ENCODE data around the gene GPC6.

The GPC6 gene

DNA sequence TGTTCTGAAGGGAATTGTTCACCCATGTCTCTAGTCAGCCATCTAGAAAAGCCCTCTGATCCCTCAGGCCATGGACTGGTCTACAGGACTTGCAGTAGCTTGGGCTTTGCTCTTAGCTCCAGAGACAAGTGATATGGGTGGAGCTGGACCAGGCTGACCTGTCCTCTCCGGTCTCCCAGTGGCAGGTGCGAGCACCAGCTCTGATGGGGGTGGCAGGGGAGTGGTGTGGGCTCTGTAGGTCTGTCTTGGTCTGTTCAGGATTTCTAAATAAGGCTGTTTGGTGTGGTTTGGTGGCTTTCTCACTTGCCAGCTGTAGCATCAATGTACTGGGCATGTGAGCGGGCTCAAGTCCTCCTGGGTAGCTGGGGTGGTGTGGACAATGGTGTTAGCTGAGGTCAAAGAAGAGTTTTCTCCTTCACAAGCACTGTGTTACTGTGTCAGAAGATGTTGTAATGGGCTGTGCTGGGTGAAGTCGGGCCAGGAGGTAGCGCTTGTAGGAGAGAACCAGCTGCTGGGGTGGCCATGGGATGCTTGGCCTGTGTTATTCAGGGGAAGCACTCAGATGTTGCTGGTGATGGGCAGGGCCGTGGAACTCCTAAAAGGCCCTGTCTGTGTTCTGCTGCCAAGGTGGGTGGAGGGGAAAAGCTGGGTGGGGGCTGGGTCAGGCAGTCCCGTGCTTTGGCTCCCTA is 16.9 kb downstream of the GPC6 start:
- TF ChIP-seq, protein P1, sequence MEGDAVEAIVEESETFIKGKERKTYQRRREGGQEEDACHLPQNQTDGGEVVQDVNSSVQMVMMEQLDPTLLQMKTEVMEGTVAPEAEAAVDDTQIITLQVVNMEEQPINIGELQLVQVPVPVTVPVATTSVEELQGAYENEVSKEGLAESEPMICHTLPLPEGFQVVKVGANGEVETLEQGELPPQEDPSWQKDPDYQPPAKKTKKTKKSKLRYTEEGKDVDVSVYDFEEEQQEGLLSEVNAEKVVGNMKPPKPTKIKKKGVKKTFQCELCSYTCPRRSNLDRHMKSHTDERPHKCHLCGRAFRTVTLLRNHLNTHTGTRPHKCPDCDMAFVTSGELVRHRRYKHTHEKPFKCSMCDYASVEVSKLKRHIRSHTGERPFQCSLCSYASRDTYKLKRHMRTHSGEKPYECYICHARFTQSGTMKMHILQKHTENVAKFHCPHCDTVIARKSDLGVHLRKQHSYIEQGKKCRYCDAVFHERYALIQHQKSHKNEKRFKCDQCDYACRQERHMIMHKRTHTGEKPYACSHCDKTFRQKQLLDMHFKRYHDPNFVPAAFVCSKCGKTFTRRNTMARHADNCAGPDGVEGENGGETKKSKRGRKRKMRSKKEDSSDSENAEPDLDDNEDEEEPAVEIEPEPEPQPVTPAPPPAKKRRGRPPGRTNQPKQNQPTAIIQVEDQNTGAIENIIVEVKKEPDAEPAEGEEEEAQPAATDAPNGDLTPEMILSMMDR (conservative IDR thresholded peaks at IDR 0.05), result no peak
- H3K27ac ChIP-seq, result no peak overlapping the region

DNA sequence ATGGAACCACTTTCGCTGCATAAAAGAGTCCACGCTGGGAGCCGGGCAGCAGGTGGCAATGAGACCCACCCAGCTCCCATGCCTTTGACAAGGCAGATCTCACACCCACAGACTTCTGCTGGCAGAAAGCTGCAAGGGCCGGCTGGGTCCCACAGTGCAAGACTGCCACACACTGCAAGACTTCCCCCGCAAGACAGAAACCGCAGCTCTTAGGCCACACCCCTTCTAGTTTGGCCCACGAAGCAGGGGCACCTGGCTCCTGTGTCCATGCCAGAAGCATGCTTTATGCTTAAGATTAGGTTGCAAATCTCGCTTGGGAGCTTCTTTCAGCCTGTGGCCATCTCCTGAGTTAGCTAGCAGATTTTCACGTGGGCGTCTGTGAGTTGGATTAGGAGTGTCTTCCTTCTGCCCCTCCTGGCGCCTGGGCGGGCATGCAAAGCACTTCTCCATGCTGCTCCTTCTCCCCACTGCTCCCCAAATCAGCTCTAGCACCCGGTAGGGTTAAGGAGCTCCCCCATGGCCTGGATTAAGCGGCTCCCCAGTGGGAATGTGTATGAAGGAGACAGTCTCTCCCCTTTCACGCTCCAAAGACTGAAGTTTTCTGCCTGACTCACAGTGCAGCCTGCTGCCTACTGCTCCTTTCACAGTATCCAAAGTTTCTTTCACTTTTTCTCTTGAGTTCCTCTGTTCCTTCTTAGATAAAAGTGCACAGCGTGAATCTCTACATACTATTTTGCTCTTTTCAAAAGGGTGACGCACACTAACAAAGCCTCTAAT is 17.7 kb downstream of the GPC6 start:
- TF ChIP-seq, protein P1 (conservative IDR thresholded peaks at IDR 0.05), result no peak
- H3K27ac ChIP-seq, result no peak overlapping the region

DNA sequence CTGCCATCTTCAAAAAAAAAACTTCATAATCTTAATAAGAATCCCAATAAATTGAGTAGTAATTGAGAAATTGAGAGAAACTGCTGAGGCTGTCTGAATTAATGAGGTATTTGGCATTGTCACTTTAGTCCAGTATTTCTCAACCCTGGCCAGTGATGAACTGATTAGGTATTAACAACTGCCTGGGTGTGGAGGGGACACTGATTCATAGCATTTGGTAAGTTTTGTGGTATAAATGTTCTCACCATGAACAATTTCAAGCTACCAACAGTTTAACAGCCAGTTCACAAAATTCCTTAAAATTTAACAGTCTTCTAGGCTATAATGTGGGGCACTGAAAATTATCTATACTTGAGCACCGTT is 18.3 kb downstream of the GPC6 start:
- H3K27ac ChIP-seq, result no peak overlapping the region
- TF ChIP-seq, protein P1 (conservative IDR thresholded peaks at IDR 0.05), result no peak

DNA sequence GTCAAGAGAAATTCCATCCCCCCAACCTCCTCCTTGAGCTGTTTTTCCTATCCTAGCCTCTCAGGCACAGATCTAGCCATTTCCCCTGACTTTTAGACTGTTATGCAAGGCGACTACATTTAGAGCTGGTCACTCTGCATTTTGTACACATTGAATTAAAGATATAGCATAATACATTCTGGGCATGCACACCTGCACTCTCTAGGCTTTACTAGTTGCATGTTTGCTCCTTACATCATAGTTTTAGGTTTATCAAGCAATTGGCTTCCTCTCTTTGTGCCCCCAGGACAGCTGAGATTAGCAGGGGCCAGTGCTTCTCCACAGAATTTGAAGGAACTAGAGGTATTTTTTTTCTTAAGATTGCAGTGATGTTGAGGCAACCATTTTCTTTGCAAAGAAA is 19.5 kb downstream of the GPC6 start:
- TF ChIP-seq, protein P1 (conservative IDR thresholded peaks at IDR 0.05), result no peak

DNA sequence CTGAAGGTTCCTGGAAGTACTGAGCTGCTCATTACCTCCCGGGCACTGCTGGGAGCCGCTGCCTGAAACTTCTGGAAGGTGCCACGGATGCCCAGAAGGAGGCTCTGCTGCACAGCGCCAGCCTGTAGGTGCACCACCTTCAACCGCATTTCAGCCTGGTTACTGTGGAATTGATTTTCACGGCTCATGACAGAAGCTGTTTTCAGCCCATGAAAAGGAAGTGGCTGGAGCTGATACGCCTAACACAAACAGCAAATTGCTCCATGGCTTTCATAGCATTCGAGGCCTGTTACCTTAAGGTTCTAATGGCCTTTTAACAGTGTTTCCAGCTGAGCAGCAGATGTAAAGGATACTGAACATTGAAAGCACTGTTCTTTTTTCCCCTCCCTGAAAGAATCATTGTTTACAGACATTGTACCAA is 22.0 kb downstream of the GPC6 start:
- TF ChIP-seq, protein P1 (conservative IDR thresholded peaks at IDR 0.05), result peak; percentile 94
- peak overlapping the region; percentile 41 for H3K27ac ChIP-seq

More for the DNA sequence above, 19.5 kb downstream of the GPC6 start:
- no peak overlapping the region for H3K27ac ChIP-seq

DNA sequence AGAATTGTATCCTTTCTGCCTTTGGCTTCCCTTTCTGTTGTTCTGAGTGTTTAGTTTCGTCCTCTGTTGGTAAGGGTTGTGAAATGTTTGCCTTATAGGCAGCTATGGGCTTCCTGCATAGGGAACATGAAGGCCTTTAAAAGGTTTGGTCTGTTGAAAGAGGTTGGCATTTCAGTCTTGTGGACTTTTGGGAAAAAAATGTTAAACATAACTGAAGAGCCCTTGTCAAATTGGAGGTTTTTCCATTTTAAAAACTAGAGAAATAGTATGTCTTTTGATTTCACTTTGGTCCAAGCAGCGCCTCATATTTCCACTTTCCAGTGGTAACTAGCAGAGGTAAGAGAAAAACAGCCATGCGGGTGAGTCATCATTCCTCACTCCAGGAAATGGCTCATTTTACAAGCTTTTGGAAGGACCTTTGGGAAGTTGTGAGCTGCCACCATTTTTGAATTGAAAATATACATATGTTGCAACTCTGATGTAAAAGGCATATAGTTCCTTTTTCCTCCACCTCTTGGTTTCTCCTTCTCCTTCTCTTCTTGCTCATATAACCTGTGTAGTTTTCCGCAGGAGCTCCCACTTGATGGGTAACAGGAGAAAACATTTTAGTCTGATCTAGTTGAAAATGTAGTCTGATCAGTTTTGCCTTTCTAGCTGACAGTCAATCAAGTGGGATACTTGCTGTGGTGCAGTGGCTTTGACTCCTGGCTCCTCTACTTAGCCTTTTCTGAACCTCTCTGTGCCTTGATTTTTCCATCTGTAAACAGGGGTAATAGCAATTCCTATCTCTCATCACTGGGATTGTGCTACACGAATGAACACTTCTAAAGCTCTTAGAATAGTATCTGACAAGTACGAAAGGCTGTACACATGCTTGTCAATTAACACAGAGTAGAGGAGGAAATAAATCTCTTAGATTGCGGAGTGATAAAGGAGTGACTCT is 23.0 kb downstream of the GPC6 start:
- TF ChIP-seq, protein P1 (conservative IDR thresholded peaks at IDR 0.05), result no peak
- peak overlapping the region; percentile 41 for H3K27ac ChIP-seq

DNA sequence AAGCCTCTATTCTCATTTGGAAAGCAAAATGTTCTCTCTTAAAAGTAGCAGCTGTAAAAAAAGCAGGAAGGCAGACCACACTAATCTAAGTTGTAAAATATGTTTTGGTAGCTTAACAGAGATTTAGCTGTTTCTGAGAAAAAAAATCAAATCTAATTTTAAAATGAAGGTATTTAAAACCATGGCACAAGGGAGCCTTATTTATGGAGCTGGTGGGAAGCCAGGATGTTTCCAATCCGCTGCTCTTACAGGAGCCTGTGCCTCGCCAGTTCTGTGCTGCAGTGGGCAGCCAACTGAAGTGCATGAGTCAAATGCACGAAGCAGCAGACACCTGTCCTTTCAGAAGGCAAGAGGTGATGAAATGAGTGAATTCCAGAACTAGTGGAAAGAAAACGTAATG is 28.2 kb downstream of the GPC6 start:
- no peak overlapping the region for H3K27ac ChIP-seq
- TF ChIP-seq, protein P1 (conservative IDR thresholded peaks at IDR 0.05), result no peak
